HG02938 (cell line): Measurements from ENCODE around the gene MICOS13.

Experiments
- ATAC-seq: cut with Tn5 transposase; IDR thresholded peaks from one replicate; pipeline ENCODE4 v1.9.1; 2021; ENCODE audit warnings: mild to moderate bottlenecking, moderate library complexity; ENCODE audit not compliant: unreplicated experiment

The MICOS13 gene

GRCh38 chr19:5631567-5632240 lies 48.6 kb downstream of the MICOS13 start:
- ATAC-seq, result no peak

- ATAC-seq, result no peak
Measured at GRCh38 chr19:5628919-5629481, 51.3 kb downstream of the MICOS13 start.

GRCh38 chr19:5628461-5628860 lies 51.9 kb downstream of the MICOS13 start:
- no peak for ATAC-seq
